NCI-H1092 treated with DMSO at 0.1 percent for 48 hours (cell line): ENCODE data around the gene SOBP.
"Not testable (repeated sequence)": the region's sequence is repeated elsewhere in the genome, so short reads cannot be mapped to it uniquely, and the experiment has no call there.

Experiments used
- DNase-seq: peaks from one replicate; lab custom pipeline; 2025; lab: John Stamatoyannopoulos, UW

Gene SOBP

GRCh38 chr6:107489636-107490565, at the start of gene SOBP:
SOBP (plus strand) TSS chr6:107490117; CDS start chr6:107490617, 500 bp downstream.
- DNase-seq: peak; percentile 68

GRCh38 chr6:107440936-107441335, 49.0 kb upstream of the SOBP start:
- no peak for DNase-seq

GRCh38 chr6:107441682-107442081, 48.2 kb upstream of the SOBP start:
- DNase-seq: no peak

GRCh38 chr6:107442938-107443607, 46.8 kb upstream of the SOBP start:
- DNase-seq: no peak

- DNase-seq: no peak
Observed at GRCh38 chr6:107443608-107444267, 46.2 kb upstream of the SOBP start.

- DNase-seq: no peak
Observed at GRCh38 chr6:107444277-107444676, 45.6 kb upstream of the SOBP start.

GRCh38 chr6:107447663-107448216, 42.2 kb upstream of the SOBP start:
- no peak for DNase-seq

GRCh38 chr6:107448776-107449175, 41.1 kb upstream of the SOBP start:
- DNase-seq: no peak

- DNase-seq: peak; percentile 30
Observed at GRCh38 chr6:107458672-107459282, 31.1 kb upstream of the SOBP start.

- peak; percentile 95 for DNase-seq
Observed at GRCh38 chr6:107459283-107460082, 30.4 kb upstream of the SOBP start, which contains the start of gene PDSS2. PDSS2 (minus strand) TSS chr6:107459564; CDS start chr6:107459285, 279 bp downstream.

GRCh38 chr6:107460083-107460631, 29.8 kb upstream of the SOBP start:
- DNase-seq: no peak

- DNase-seq: no peak
Observed at GRCh38 chr6:107466062-107466461, 23.9 kb upstream of the SOBP start.

- no peak for DNase-seq
Observed at GRCh38 chr6:107470364-107470763, 19.6 kb upstream of the SOBP start.

- no peak for DNase-seq
Observed at GRCh38 chr6:107473660-107474059, 16.3 kb upstream of the SOBP start.

- DNase-seq: not testable (repeated sequence)
Observed at GRCh38 chr6:107475360-107475759, 14.6 kb upstream of the SOBP start.

GRCh38 chr6:107475826-107476225, 14.1 kb upstream of the SOBP start:
- DNase-seq: not testable (repeated sequence)

GRCh38 chr6:107479089-107479690, 10.7 kb upstream of the SOBP start:
- no peak for DNase-seq

- DNase-seq: no peak
Observed at GRCh38 chr6:107485157-107485556, 4.8 kb upstream of the SOBP start.

GRCh38 chr6:107488174-107488874, 1.6 kb upstream of the SOBP start:
- no peak for DNase-seq
